HG02571 (cell line): Measurements from ENCODE around the gene ZDHHC14.
A peak's percentile ranks its signal among the peaks of the same experiment; 100 is the strongest.
"Not testable (repeated sequence)": the region's sequence is repeated elsewhere in the genome, so short reads cannot be mapped to it uniquely, and the experiment has no call there.

Experiments used
- ATAC-seq: cut with Tn5 transposase; IDR thresholded peaks from one replicate; pipeline ENCODE4 v1.9.1; 2021; ENCODE audit warnings: mild to moderate bottlenecking, moderate library complexity; ENCODE audit not compliant: unreplicated experiment

The ZDHHC14 gene

GRCh38 chr6:157560691-157561413 is 179.9 kb downstream of the ZDHHC14 start:
- no peak for ATAC-seq

GRCh38 chr6:157561414-157561790 is 180.4 kb downstream of the ZDHHC14 start:
- ATAC-seq, result peak; percentile 33

- ATAC-seq, result peak; percentile 29
Measured at GRCh38 chr6:157561929-157562810, 181.2 kb downstream of the ZDHHC14 start.

- no peak for ATAC-seq
Measured at GRCh38 chr6:157562997-157563396, 182.0 kb downstream of the ZDHHC14 start.

- ATAC-seq, result peak; percentile 62
Measured at GRCh38 chr6:157563611-157564284, 182.8 kb downstream of the ZDHHC14 start.

- ATAC-seq, result no peak
Measured at GRCh38 chr6:157568702-157569101, 187.7 kb downstream of the ZDHHC14 start.

- ATAC-seq, result no peak
Measured at GRCh38 chr6:157569543-157569942, 188.6 kb downstream of the ZDHHC14 start.

- no peak for ATAC-seq
Measured at GRCh38 chr6:157570104-157570503, 189.1 kb downstream of the ZDHHC14 start.

- ATAC-seq, result no peak
Measured at GRCh38 chr6:157570752-157571151, 189.8 kb downstream of the ZDHHC14 start.

- peak; percentile 67 for ATAC-seq
Measured at GRCh38 chr6:157571269-157571668, 190.3 kb downstream of the ZDHHC14 start.

- ATAC-seq, result no peak
Measured at GRCh38 chr6:157571950-157572349, 191.0 kb downstream of the ZDHHC14 start.

- ATAC-seq, result no peak
Measured at GRCh38 chr6:157574851-157575424, 193.9 kb downstream of the ZDHHC14 start.

GRCh38 chr6:157575436-157576145 is 194.6 kb downstream of the ZDHHC14 start:
- no peak for ATAC-seq

GRCh38 chr6:157576991-157577390 is 196.0 kb downstream of the ZDHHC14 start:
- not testable (repeated sequence) for ATAC-seq

GRCh38 chr6:157578527-157578926 is 197.5 kb downstream of the ZDHHC14 start:
- not testable (repeated sequence) for ATAC-seq

- no peak for ATAC-seq
Measured at GRCh38 chr6:157579467-157580031, 198.6 kb downstream of the ZDHHC14 start.

- ATAC-seq, result no peak
Measured at GRCh38 chr6:157584036-157584435, 203.0 kb downstream of the ZDHHC14 start.

GRCh38 chr6:157585274-157586087 is 204.5 kb downstream of the ZDHHC14 start:
- ATAC-seq, result no peak

- no peak for ATAC-seq
Measured at GRCh38 chr6:157586088-157586414, 205.1 kb downstream of the ZDHHC14 start.
